Amniotic epithelial cell (primary cell): ENCODE data around the gene TESK1.

Source experiments
- DNase-seq: peaks from one replicate; pipeline ENCODE4 v3.0.0-alpha.2; 2010; ENCODE audit warnings: low read depth

Gene TESK1, protein sequence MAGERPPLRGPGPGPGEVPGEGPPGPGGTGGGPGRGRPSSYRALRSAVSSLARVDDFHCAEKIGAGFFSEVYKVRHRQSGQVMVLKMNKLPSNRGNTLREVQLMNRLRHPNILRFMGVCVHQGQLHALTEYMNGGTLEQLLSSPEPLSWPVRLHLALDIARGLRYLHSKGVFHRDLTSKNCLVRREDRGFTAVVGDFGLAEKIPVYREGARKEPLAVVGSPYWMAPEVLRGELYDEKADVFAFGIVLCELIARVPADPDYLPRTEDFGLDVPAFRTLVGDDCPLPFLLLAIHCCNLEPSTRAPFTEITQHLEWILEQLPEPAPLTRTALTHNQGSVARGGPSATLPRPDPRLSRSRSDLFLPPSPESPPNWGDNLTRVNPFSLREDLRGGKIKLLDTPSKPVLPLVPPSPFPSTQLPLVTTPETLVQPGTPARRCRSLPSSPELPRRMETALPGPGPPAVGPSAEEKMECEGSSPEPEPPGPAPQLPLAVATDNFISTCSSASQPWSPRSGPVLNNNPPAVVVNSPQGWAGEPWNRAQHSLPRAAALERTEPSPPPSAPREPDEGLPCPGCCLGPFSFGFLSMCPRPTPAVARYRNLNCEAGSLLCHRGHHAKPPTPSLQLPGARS

GRCh38 chr9:35604578-35605350, at the start of gene TESK1:
Gene TESK1, plus strand, starts transcription at chr9:35605262. Its CDS starts 358 bp downstream, at chr9:35605620.
- DNase-seq: peak; percentile 53

GRCh38 chr9:35555881-35556280, 49.2 kb upstream of the TESK1 start:
- DNase-seq: no peak

DNA sequence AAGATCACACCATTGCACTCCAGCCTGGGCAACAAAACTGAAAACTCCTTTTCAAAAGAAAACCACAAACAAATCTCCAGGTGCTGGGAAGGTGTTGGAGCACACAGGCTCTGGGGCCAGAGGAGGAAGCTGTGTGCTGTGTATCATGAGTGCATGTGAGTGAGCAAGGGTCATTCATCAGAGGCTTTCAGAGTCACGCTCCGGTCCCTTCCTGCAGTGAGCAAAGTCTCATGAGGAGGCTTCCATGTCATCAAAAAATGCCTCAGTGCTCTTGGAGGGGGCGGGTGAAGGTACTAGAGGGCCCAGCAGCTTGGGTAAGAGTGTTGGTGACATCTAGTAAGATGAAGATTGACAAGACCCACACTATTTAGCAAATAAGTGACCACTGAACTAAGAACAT, 48.3 kb upstream of the TESK1 start:
- DNase-seq: no peak

GRCh38 chr9:35557320-35557719, 47.7 kb upstream of the TESK1 start:
- DNase-seq: no peak

GRCh38 chr9:35558185-35558584, 46.9 kb upstream of the TESK1 start:
- DNase-seq: no peak

DNA sequence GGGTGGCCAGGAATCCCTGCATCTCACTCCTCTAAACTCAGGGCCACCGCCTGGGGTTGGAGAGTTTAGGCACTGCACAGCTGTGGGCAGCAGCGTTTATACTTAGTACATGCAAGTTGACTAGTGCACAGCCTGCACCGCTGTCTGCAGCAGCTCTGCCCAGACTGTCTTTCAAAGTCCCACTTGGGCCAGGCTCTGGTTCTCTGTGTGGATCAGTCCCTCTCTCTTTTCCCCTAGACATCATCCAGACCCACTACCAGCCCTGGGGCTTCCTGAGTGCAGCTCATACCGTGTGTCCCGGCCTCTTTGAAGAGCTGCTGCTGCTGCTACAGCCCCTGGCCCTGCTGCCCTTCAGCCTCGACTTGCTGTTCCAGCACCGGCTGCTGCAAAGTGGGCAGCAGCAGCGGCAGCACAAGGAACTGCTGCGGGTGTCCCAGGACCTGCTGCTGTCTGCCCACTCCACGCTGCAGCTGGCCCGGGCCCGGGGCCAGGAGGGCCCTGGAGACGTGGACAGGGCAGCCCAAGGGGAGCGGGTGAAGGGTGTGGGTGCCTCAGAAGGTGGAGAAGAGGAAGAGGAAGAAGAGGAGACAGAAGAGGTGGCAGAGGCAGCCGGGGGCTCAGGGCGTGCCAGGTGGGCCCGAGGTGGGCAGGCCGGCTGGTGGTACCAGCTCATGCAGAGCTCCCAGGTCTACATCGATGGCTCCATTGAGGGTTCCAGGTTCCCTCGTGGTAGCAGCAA, 45.1 kb upstream of the TESK1 start:
- DNase-seq: no peak

- DNase-seq: no peak
These were observed 44.3 kb upstream of the TESK1 start for GRCh38 chr9:35560625-35561337.

GRCh38 chr9:35561468-35562261, 43.4 kb upstream of the TESK1 start:
- DNase-seq: no peak

DNA sequence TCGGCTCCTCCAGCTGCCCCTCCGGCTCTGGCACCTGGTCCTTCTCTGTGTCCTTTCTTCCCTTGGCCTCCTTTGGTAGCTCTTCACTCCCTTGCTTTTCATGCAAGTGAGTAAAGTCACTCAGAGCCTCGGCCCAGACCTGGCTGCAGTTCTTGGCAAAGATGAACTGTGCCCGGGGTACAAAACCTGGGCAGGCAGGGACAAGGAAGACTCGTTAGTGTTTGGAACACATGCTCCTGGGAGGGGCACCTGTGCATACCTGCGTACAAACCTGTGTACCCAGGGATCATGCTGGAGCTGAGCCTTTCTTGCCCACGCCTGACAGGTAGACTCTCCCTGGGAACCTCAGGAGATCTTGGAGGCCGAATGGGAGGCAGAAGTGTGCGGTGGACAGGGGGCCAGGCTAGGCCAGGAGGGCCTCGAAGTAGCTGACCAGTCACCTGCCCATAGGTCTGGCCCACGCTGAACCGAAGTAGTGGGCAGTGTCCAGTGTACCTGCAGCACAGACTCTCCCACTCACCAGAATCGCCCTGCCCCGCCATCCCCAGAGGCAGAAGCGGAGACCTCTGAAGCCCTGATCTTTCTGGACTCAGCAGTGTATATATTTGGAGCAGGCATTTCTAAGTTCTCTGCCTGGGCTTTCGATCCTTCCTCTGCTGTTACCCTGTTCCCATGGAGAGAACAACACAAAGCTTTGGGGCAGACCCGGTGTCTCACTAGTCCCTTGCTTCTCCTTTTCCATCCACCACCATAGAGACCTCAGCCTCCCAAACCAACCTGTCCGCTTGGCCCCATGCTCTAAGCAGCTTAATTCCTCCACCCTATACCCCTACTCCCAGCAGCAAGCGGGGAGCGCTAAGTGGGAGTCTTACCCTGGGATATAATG, 41.9 kb upstream of the TESK1 start:
- DNase-seq: no peak

- no peak for DNase-seq
These were observed 41.3 kb upstream of the TESK1 start for GRCh38 chr9:35563791-35564197.

GRCh38 chr9:35564658-35565061, 40.4 kb upstream of the TESK1 start:
- DNase-seq: no peak

DNA sequence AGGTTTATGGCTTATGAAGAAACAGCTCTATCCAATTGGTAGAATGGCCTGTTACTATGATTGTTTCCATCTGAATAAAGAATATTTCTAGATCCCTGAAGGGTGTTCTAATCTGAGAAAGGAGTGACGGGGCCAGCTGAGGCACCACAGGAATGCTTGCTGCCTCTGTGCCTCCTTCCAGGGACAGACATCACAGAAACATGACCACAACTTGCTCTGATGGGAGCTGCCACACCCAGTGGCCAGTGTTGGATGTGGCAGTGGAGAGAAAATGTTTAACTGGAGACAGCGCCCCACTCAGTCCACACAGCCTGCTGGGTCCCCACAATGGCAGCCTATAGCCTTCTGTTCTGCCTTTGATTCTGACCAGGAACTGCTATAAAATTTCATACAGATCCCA, 38.6 kb upstream of the TESK1 start:
- no peak for DNase-seq

DNA sequence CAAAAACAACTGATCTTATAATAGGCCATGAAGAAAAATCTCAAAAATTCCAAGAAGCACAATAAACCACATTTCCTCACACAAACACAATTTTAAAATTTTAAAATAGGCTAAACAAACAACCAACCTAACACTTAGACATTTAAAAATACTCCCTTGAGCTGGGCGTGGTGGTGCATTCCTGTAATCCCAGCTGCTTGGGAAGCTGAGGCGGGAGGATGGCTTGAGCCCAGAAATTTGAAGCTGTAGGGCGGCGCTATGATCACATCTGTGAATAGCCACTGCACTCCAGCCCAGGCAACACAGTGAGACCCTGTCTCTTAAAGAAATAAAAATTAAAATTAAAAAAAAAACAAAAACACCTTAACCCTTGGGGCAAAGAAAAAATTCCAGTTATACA, 36.9 kb upstream of the TESK1 start:
- DNase-seq: no peak

DNA sequence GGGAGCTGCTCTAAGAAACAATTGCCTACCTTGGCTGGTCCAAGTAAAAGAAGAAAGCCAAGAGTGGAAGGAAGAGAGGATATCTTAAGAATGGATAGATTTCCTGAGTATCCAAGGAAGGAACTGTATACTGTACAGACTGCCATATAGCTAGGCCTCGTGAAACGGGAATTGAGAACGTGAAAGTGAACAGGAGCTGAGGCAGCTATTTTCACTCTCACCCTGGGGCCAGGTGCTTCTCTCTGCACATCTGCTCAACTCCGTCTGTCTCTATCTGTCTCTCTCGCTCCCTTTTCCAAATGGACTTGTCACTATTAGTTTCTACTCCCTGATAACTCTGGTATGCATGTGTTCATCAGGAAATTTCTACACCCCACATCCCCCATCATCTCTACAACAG, 35.9 kb upstream of the TESK1 start:
- DNase-seq: no peak

- no peak for DNase-seq
These were observed 34.2 kb upstream of the TESK1 start for GRCh38 chr9:35570709-35571504.

- no peak for DNase-seq
These were observed 30.4 kb upstream of the TESK1 start for GRCh38 chr9:35574578-35575122.

DNA sequence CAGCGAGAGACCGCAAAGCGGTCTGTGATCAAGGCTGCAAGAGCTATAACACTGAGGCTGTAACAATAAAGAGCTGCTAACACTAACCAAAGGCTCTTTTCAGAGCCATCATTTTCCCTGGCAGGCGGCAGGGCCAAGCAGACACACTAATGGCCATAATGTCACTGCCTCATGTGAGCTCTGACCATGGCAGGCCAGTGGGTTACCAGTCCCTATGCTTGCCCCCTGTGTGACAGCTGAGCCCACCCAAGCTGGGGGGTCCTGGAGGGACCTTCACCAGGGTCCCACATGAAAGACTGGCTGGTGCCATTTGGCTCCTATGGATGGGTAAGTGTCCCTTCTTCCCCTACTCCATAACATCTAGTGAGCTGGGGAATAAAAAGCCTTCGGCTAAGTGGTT, 29.6 kb upstream of the TESK1 start:
- DNase-seq: no peak

GRCh38 chr9:35577486-35577885, 27.6 kb upstream of the TESK1 start:
- DNase-seq: peak; percentile 42

GRCh38 chr9:35579130-35579529, 25.9 kb upstream of the TESK1 start:
- no peak for DNase-seq
